Measurements from ENCODE around the gene NCSTN. TPM values are rescaled to one million over a fixed set of nuclear protein-coding genes. Genes with fewer than 3 reads are reported as not detected.
A peak's percentile ranks its signal among the peaks of the same experiment; 100 is the strongest.

NCSTN gene
- total and polyA plus RNA-seq, 2 of the 13 experiments (the other 11 are each of a cell fraction or from before 2014, with no cell fraction given) = 44.2 to 247 TPM

- TF ChIP-seq MEF2D (CRISPR knock-in tag; IDR thresholded peaks at IDR 0.05) = peak; percentile 84
- 0 out of 2 replicates have a peak, but pooled peaks have one; percentile 40 for TF ChIP-seq SP140L (CRISPR knock-in tag; IDR thresholded peaks at IDR 0.05; ENCODE audit: borderline replicate concordance)
- TF ChIP-seq, protein P1, sequence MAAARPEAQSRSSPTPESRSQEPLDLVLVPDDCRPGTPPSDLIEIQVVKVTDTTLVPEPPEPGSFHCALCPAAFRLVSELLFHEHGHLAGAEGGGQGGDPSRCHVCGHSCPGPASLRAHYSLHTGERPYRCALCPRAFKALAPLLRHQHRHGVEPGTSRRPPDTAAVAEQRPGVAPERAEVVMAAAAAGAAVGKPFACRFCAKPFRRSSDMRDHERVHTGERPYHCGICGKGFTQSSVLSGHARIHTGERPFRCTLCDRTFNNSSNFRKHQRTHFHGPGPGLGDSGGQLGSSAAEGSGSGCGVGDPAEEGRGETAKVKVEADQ (CRISPR knock-in tag; IDR thresholded peaks at IDR 0.05; ENCODE audit: borderline replicate concordance) = peak; percentile 56; the same call in 1 of the 2 replicates
- TF ChIP-seq RFX3 (CRISPR knock-in tag; IDR thresholded peaks at IDR 0.05) = no peak
- peak; percentile 50 for TF ChIP-seq ZIK1 (CRISPR knock-in tag; IDR thresholded peaks at IDR 0.05; ENCODE audit: borderline replicate concordance, low read depth)
- peak; percentile 81; the same call in 1 of the 2 replicates for TF ChIP-seq ZNF136 (CRISPR knock-in tag; IDR thresholded peaks at IDR 0.05; ENCODE audit: low read depth)
- peak; percentile 97 for TF ChIP-seq SAP130 (CRISPR knock-in tag; IDR thresholded peaks at IDR 0.05; ENCODE audit: low read depth)
- TF ChIP-seq NFKB2 (CRISPR knock-in tag; IDR thresholded peaks at IDR 0.05; ENCODE audit: borderline replicate concordance) = peak; percentile 83; the same call in 1 of the 2 replicates
- TF ChIP-seq KAT8 (CRISPR knock-in tag; IDR thresholded peaks at IDR 0.05) = peak; percentile 98
- TF ChIP-seq ZNF788 (CRISPR knock-in tag; IDR thresholded peaks at IDR 0.05; ENCODE audit: borderline replicate concordance) = peak; percentile 93
- peak; percentile 84 for TF ChIP-seq ZNF772 (CRISPR knock-in tag; IDR thresholded peaks at IDR 0.05)
- TF ChIP-seq ZNF276 (CRISPR knock-in tag; IDR thresholded peaks at IDR 0.05; ENCODE audit: low read depth) = no peak
- TF ChIP-seq ZNF101 (CRISPR knock-in tag; IDR thresholded peaks at IDR 0.05; ENCODE audit: borderline replicate concordance, low read depth) = no peak
- peak; percentile 64; the same call in 1 of the 2 replicates for TF ChIP-seq FLYWCH1 (CRISPR knock-in tag; IDR thresholded peaks at IDR 0.05)
- TF ChIP-seq, protein P2, sequence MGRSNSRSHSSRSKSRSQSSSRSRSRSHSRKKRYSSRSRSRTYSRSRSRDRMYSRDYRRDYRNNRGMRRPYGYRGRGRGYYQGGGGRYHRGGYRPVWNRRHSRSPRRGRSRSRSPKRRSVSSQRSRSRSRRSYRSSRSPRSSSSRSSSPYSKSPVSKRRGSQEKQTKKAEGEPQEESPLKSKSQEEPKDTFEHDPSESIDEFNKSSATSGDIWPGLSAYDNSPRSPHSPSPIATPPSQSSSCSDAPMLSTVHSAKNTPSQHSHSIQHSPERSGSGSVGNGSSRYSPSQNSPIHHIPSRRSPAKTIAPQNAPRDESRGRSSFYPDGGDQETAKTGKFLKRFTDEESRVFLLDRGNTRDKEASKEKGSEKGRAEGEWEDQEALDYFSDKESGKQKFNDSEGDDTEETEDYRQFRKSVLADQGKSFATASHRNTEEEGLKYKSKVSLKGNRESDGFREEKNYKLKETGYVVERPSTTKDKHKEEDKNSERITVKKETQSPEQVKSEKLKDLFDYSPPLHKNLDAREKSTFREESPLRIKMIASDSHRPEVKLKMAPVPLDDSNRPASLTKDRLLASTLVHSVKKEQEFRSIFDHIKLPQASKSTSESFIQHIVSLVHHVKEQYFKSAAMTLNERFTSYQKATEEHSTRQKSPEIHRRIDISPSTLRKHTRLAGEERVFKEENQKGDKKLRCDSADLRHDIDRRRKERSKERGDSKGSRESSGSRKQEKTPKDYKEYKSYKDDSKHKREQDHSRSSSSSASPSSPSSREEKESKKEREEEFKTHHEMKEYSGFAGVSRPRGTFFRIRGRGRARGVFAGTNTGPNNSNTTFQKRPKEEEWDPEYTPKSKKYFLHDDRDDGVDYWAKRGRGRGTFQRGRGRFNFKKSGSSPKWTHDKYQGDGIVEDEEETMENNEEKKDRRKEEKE (IDR thresholded peaks at IDR 0.05) = no peak
- TF ChIP-seq RFXANK (CRISPR knock-in tag; IDR thresholded peaks at IDR 0.05) = no peak
- peak; percentile 92 for TF ChIP-seq ZFY (CRISPR knock-in tag; IDR thresholded peaks at IDR 0.05)
- peak; percentile 23; the same call in 1 of the 2 replicates for TF ChIP-seq ZNF225 (CRISPR knock-in tag; IDR thresholded peaks at IDR 0.05)
- TF ChIP-seq NFYB (CRISPR knock-in tag; IDR thresholded peaks at IDR 0.05) = peak; percentile 29; the same call in 1 of the 2 replicates
- no peak for TF ChIP-seq HMGA1 (CRISPR knock-in tag; conservative IDR thresholded peaks at IDR 0.05)
- no peak for TF ChIP-seq SNAI1 (CRISPR knock-in tag; IDR thresholded peaks at IDR 0.05; ENCODE audit: borderline replicate concordance)
- no peak for TF ChIP-seq HNRNPH1 (optimal IDR thresholded peaks at IDR 0.05; ENCODE audit: low read depth, low read length)
- TF ChIP-seq NR2F1 (CRISPR knock-in tag; IDR thresholded peaks at IDR 0.05) = 0 out of 4 replicates have a peak, but pooled peaks of 1 of the 2 experiments have one; percentile 17
- peak; percentile 16; the same call in 1 of the 2 replicates for TF ChIP-seq ZC3H13 (CRISPR knock-in tag; IDR thresholded peaks at IDR 0.05)
- TF ChIP-seq ZSCAN30 (CRISPR knock-in tag; IDR thresholded peaks at IDR 0.05) = no peak
Measured at GRCh38 chr1:160342953-160343869, at the start of gene NCSTN, which contains the start of gene COPA (continued).

Data from HepG2 (cell line).